HL-60 (cell line): Measurements from ENCODE around the gene RECQL5.

Experiments used
- CTCF ChIP-seq: IDR thresholded peaks from one replicate; pipeline ENCODE4 v1.5.1; 2011; ENCODE audit warnings: low read length, control low read depth, inconsistent platforms; ENCODE audit not compliant: insufficient read depth
- GABPA ChIP-seq: IDR thresholded peaks from 2 replicates; pipeline ENCODE4 v1.6.1; 2012; ENCODE audit warnings: low read depth
- POLR2AphosphoS5 ChIP-seq: IDR thresholded peaks from 2 replicates; pipeline ENCODE4 v1.6.1; 2012; ENCODE audit warnings: low read depth
- REST ChIP-seq: IDR thresholded peaks from 2 replicates; pipeline ENCODE4 v1.6.1; 2012; ENCODE audit warnings: low read depth; ENCODE audit not compliant: insufficient replicate concordance
- SPI1 ChIP-seq: IDR thresholded peaks from 2 replicates; pipeline ENCODE4 v1.6.1; 2012; ENCODE audit warnings: low read depth, mild to moderate bottlenecking, borderline replicate concordance

- TF ChIP-seq POLR2AphosphoS5, result no peak
- no peak for TF ChIP-seq CTCF
- no peak for TF ChIP-seq SPI1
- TF ChIP-seq REST, result no peak
- no peak for TF ChIP-seq GABPA
Measured at GRCh38 chr17:75630071-75630917, 36.7 kb downstream of the RECQL5 start.
